Subcutaneous adipose tissue (tissue), 4 donors: ENCODE results near the gene PAFAH1B2. TPM values are rescaled to one million over a fixed set of nuclear protein-coding genes. Genes with fewer than 3 reads are reported as not detected.

Source experiments
- CTCF ChIP-seq: fragments of 450-650 bp; IDR thresholded peaks from one replicate; pipeline ENCODE4 v1.5.1; 2016; ENCODE audit warnings: low read depth, mild to moderate bottlenecking, control low read depth, antibody characterized with exemption, moderate library complexity
- total RNA-seq, 4 donors: library from RNA; depleted of rRNA; stranded (reverse); fragments of >200 nt; gene quantifications; one replicate each; pipeline ENCODE4 v1.1.0, GENCODE V29; 2016

The PAFAH1B2 gene
- total RNA-seq, 4 donors from 2014 or later, result 69.7 to 119 (median 82.3) TPM

GRCh38 chr11:117143390-117143789 is 697 bp upstream of the PAFAH1B2 start:
- TF ChIP-seq CTCF, result no peak

- no peak for TF ChIP-seq CTCF
Measured at GRCh38 chr11:117144477-117145392, 648 bp downstream of the PAFAH1B2 start.

- TF ChIP-seq CTCF, result no peak
Measured at GRCh38 chr11:117145393-117145761, 1.3 kb downstream of the PAFAH1B2 start.

- TF ChIP-seq CTCF, result no peak
Measured at GRCh38 chr11:117146521-117146920, 2.4 kb downstream of the PAFAH1B2 start.

- no peak for TF ChIP-seq CTCF
Measured at GRCh38 chr11:117152066-117152465, 8.0 kb downstream of the PAFAH1B2 start.

GRCh38 chr11:117154468-117154867 is 10.4 kb downstream of the PAFAH1B2 start:
- no peak for TF ChIP-seq CTCF

GRCh38 chr11:117157507-117157906 is 13.4 kb downstream of the PAFAH1B2 start:
- TF ChIP-seq CTCF, result no peak
